ENCODE results near the gene PEX5L.
"Not testable (repeated sequence)": the region's sequence is repeated elsewhere in the genome, so short reads cannot be mapped to it uniquely, and the experiment has no call there.

Gene PEX5L

GRCh38 chr3:180036671-180037455 lies at the start of gene PEX5L:
Gene PEX5L (minus strand): TSS chr3:180036937. CDS start chr3:180036599, 338 bp downstream.
- DNase-seq (ENCODE audit: low spot score): peak; percentile 34

GRCh38 chr3:180085122-180085710 lies 48.5 kb upstream of the PEX5L start:
- no peak for DNase-seq (ENCODE audit: low spot score)

- DNase-seq (ENCODE audit: low spot score): no peak
Measured at GRCh38 chr3:180082699-180083098, 46.0 kb upstream of the PEX5L start.

GRCh38 chr3:180078592-180078991 lies 41.9 kb upstream of the PEX5L start:
- no peak for DNase-seq (ENCODE audit: low spot score)

GRCh38 chr3:180073561-180073960 lies 36.8 kb upstream of the PEX5L start:
- no peak for DNase-seq (ENCODE audit: low spot score)

- DNase-seq (ENCODE audit: low spot score): no peak
Measured at GRCh38 chr3:180072786-180073185, 36.0 kb upstream of the PEX5L start.

- no peak for DNase-seq (ENCODE audit: low spot score)
Measured at GRCh38 chr3:180070925-180071324, 34.2 kb upstream of the PEX5L start.

- no peak for DNase-seq (ENCODE audit: low spot score)
Measured at GRCh38 chr3:180068023-180068422, 31.3 kb upstream of the PEX5L start.

- DNase-seq (ENCODE audit: low spot score): no peak
Measured at GRCh38 chr3:180066598-180066997, 29.9 kb upstream of the PEX5L start.

GRCh38 chr3:180063783-180064182 lies 27.0 kb upstream of the PEX5L start:
- DNase-seq (ENCODE audit: low spot score): no peak

GRCh38 chr3:180062771-180063170 lies 26.0 kb upstream of the PEX5L start:
- DNase-seq (ENCODE audit: low spot score): no peak

- no peak for DNase-seq (ENCODE audit: low spot score)
Measured at GRCh38 chr3:180059356-180059755, 22.6 kb upstream of the PEX5L start.

GRCh38 chr3:180058238-180058637 lies 21.5 kb upstream of the PEX5L start:
- no peak for DNase-seq (ENCODE audit: low spot score)

- not testable (repeated sequence) for DNase-seq (ENCODE audit: low spot score)
Measured at GRCh38 chr3:180055656-180056055, 18.9 kb upstream of the PEX5L start.

GRCh38 chr3:180049391-180049790 lies 12.7 kb upstream of the PEX5L start:
- no peak for DNase-seq (ENCODE audit: low spot score)

- no peak for DNase-seq (ENCODE audit: low spot score)
Measured at GRCh38 chr3:180048840-180049239, 12.1 kb upstream of the PEX5L start.

- no peak for DNase-seq (ENCODE audit: low spot score)
Measured at GRCh38 chr3:180048103-180048502, 11.4 kb upstream of the PEX5L start.

GRCh38 chr3:180040966-180041365 lies 4.2 kb upstream of the PEX5L start:
- no peak for DNase-seq (ENCODE audit: low spot score)

- no peak for DNase-seq (ENCODE audit: low spot score)
Measured at GRCh38 chr3:180036092-180036670, 556 bp downstream of the PEX5L start.

GRCh38 chr3:180026997-180027396 lies 9.7 kb downstream of the PEX5L start:
- no peak for DNase-seq (ENCODE audit: low spot score)

GRCh38 chr3:180018543-180018942 lies 18.2 kb downstream of the PEX5L start:
- no peak for DNase-seq (ENCODE audit: low spot score)

GRCh38 chr3:180017846-180018245 lies 18.9 kb downstream of the PEX5L start:
- DNase-seq (ENCODE audit: low spot score): no peak

- no peak for DNase-seq (ENCODE audit: low spot score)
Measured at GRCh38 chr3:180011927-180012326, 24.8 kb downstream of the PEX5L start.

Data from AG08395 (cell line).